ENCODE measurements around the gene CHKB.
A peak's percentile ranks its signal among the peaks of the same experiment; 100 is the strongest.

GRCh38 chr22:50577987-50578775 lies 4.5 kb downstream of the CHKB start, which contains the start of gene CPT1B:
- peak in 7 of 12 donors; percentile 9 to 43 (median 21) for TF ChIP-seq CTCF (IDR thresholded peaks at IDR 0.05)
- peak; percentile 31 to 60 for TF ChIP-seq POLR2A (IDR thresholded peaks at IDR 0.05)
